GM19238 (cell line): Measurements from ENCODE around the gene AKR7A3.
"Not testable (repeated sequence)": the region's sequence is repeated elsewhere in the genome, so short reads cannot be mapped to it uniquely, and the experiment has no call there.

Source experiments
- DNase-seq: peaks from one replicate; pipeline ENCODE4 v3.0.0; 2011; ENCODE audit warnings: low spot score; ENCODE audit not compliant: insufficient read length

Gene AKR7A3

DNA sequence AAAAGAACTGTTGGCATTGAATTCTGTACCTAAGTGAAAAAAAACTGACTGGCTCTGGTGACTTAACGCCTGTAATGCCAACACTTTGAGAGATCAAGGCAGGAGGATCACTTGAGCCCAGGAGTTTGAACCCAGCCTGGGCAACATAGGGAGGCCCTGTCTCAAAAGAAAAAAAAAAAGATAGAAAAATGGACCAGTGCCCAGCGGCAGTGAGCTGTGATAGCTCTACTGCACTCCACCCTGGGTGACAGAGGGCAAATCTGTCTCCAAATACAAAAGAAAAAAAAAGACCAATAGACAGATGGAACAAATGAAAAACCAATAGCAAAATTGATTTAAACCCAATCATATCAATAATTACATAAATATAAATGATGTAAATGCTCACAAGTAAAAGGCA is 674 bp upstream of the AKR7A3 start:
- no peak for DNase-seq

DNA sequence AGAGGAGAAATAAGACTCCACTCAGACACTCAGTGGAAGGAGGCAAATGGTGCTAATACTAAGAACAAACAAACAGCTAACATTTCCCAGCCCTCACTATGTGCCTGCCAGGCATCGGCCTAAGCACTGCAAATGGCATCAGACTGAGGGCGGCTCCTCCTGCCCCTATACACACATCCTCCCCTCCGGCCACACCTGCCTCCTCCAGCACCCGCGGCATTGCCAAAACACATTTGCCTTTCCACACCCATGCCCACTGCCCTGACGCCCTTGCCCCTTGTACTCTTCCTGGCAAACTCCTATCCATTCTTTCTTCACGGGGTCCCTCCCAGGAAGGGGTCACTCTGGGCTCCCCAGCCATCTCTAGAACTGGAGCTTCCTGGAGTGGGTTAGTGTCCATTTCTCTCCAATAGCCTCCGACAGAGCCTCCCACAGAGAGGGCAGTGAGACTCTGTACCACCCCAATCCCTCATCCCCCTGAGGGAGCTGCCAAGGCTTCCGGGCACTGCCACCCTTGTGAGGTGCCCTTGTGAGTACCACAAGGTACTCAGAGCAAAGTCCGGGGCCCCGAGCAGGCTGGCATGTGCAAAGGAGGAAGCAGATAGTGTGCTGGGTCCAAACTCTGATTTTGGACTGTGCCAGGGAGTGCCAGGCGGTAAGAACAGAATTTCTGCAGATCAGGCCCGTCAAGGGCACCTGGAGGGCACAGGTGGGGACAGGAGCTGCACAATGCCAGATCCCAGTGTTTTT is 959 bp downstream of the AKR7A3 start:
- no peak for DNase-seq

DNA sequence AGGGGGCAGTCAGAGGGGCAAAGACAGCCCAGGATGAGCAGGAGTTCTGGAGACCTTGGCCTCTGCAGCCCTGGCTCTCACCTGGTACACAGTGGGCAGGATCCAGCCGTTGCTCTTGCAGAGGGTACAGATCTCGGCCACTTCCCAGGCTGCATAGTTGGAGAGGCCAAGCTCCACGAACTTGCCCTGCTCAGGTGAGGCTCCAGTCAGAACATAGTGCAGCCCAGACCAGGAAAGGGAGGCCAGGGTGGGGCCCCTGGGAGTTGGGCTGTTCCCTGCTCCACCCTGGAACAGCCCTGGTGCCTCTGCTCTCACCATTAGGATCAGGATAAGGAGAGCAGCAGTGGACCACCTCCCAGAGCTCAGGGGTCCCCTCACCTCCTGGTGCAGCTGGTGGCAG is 2.8 kb downstream of the AKR7A3 start:
- DNase-seq = not testable (repeated sequence)

DNA sequence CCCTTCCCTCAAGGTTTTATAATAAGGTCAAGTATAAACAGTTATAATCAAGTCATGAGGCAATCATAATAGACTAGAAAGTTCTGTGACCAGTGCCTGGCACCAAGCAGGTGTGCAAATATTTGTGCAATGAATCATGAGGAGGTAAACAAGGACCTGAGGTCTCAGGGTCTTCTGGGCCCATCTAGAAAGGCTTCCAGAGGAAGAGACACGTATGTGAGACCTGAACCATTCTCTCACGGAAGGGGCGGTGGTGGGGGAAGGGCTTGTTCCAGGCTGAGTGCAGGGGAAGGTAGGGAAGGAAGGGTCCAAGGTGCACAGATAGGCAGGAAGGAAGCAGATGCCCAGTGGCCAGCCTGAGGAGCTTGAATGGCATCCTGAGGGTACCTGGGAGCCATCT is 3.2 kb downstream of the AKR7A3 start:
- not testable (repeated sequence) for DNase-seq

DNA sequence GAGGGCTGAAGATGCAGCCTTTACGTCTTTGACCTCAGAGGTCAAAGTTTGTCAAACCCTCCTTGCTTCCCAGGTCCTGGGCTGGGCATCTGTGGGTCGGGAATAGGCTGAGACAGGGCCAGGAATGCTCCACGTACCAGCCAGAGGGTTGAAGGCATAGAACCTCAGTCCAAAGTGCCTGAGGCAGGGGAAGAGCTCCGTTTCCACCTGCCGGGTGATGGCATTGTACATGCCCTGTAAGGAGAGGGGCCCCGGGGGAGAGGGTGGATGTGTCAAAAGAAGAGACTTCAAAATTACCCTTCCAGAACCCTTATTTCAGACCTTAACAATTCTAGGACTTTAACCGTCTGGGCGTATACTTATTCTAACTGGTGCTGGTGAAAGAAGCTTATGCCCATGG is 3.7 kb downstream of the AKR7A3 start:
- DNase-seq = no peak

DNA sequence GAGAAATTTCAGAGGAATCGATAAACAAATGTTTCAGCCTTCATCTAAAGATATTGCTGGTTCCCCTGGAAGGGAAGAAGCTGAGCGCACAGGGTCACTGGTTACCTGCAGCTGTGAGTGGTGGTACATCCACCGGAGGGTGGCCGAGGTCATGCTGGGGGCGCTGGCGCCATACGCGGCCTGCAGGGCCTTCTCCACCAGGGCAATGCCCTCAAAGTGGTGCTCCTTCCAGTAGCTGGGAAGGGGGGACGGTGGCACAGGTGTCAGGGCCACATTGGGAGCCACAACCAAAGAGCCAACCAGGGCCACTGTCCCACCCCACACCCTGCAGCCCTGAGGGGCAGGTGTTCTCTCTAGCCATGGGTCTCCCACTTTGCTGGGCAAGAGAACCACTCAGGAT is 4.7 kb downstream of the AKR7A3 start:
- DNase-seq = no peak

DNA sequence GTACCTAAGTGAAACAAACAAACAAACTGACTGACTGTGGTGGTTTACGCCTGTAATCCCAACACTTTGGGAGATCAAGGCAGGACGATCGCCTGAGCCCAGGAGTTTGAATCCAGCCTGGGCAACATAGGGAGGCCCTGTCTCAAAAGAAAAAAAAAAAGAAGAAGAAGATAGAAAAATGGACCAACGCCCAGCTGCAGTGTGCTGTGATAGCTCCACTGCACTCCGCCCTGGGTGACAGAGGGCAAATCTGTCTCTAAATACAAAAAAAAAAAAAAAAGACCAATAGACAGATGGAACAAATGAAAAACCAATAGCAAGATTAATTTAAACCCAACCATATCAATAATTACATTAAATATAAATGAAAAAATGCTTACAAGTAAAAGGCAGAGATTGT is 13.9 kb downstream of the AKR7A3 start:
- DNase-seq = no peak

DNA sequence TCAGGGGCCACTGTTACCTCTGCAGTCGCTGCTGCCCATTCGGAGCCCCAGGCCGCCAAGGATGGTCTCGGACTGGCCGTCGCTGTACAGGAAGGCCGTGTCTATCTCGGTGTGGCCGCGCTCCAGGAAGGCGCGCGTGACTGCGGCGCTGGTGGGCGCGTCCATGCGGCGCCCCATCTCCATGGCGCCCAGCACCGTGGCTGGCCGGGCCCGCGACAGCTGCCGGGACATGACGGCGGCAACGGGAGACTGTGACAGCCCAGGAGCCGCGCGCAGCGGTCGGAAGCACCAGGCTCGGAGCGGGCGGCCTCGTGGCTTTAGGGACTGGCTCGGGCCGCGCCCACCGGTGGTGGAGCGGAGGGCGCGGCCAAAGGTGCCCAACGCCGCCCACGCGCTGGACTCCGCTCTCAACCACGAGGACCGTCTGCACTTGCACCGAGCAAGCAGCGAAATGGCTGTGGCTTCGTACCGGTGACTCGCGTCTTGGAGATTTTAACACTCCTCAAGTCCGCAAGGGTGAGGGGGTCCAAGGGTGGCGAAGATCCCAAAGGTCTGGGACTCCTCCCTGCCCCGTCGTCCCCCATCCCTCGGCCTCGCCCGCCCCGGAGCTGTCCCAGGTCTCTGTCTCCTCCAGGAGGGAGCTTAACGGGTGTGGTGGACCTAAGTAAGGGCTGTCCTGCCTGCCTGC is 14.6 kb downstream of the AKR7A3 start:
- not testable (repeated sequence) for DNase-seq

DNA sequence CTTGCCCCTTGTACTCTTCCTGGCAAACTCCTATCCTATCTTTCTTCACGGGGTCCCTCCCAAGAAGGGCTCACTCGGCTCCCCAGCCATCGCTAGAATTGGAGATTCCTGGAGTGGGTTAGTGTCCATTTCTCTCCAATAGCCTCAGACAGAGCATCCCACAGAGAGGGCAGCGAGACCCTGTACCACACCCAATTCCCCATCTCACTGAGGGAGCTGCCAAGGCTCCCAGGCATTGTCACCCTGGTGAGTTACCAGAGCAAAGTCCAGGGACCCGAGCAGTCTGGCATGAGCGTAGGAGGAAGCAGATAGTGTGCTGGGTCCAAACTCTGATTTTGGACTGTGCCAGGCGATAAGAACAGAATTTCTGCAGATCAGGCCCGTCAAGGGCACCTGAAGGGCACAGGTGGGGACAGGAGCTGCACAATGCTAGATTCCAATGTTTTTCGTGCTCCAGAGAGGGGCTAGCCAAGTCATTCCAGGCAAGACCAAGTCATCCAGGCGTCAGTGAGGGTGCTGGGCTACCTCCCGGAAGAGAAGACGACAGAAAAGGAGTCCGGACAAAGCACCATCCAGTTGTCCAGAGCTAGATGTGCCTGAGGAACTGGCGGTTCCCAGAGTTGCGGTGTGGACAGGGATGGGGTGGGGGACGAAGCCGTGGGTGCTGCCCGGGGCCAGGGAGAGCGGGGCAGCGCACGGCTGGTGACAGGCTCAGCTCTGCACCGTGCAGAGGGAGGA is 15.3 kb downstream of the AKR7A3 start:
- DNase-seq = no peak

DNA sequence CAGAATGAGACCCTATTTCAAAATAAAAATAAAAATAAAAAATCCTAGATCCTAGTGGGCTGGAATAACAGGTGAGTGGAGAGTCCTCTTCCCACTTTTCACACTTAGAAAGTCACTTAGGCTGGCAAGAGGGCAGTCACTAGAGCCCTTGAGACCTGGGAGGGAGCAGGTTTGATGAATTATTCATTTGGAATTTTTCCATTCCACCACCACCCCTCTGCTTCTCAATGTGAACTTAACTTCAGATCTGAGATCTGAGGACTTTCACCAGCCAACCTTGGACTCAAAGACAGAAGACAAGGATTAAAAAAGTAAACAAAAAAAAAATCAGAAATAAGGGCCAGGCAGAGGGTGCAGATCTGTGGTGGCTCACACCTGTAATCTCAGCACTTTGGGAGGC is 16.5 kb downstream of the AKR7A3 start:
- DNase-seq = no peak

DNA sequence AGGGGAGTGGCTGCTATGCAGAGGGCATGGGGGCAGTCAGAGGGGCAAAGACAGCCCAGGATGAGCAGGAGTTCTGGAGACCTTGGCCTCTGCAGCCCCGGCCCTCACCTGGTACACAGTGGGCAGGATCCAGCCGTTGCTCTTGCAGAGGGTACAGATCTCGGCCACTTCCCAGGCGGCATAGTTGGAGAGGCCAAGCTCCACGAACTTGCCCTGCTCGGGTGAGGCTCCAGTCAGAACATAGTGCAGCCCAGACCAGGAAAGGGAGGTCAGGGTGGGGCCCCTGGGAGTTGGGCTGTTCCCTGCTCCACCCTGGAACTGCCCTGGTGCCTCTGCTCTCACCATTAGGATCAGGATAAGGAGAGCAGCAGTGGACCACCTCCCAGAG is 18.2 kb downstream of the AKR7A3 start:
- not testable (repeated sequence) for DNase-seq

DNA sequence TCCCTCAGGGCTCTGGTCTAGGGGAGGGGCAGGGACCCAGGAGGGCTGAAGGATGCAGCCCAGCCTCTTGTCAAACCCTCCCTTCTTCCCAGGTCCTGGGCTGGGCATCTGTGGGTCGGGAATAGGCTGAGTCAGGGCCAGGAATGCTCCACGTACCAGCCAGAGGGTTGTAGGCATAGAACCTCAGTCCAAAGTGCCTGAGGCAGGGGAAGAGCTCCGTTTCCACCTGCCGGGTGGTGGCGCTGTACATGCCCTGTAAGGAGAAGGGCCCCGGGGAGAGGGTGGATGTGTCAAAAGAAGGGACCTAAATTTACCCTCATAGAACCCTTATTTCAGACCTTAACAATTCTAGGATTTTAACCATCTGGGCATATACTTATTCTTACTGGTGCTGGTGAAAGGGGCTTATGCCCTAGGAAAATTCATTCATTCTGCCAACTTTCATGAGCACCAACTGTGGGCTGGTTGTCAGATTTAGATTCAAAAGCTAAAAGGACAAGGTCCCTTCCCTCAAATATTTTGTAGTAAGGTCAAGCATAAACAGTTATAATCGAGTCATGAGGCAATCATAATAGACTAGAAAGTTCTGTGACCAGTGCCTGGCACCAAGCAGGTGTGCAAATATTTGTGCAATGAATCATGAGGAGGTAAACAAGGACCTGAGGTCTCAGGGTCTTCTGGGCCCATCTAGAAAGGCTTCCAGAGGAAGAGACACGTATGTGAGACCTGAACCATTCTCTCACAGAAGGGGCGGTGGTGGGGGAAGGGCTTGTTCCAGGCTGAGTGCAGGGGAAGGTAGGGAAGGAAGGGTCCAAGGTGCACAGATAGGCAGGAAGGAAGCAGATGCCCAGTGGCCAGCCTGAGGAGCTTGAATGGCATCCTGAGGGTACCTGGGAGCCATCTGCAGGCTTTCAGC is 18.9 kb downstream of the AKR7A3 start:
- not testable (repeated sequence) for DNase-seq

DNA sequence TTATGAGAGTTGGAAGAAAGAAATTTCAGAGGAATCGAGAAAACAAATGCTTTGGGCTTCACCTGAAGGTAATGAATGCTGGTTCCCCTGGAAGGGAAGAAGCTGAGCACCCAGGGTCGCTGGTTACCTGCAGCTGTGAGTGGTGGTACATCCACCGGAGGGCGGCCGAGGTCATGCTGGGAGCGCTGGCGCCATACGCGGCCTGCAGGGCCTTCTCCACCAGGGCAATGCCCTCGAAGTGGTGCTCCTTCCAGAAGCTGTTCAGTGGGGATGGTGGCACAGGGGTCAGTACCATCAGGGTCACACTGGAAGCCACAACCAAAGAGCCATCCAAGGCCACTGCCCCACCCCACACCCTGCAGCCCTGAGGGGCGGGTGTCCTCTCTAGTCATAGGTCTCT is 20.1 kb downstream of the AKR7A3 start:
- no peak for DNase-seq

DNA sequence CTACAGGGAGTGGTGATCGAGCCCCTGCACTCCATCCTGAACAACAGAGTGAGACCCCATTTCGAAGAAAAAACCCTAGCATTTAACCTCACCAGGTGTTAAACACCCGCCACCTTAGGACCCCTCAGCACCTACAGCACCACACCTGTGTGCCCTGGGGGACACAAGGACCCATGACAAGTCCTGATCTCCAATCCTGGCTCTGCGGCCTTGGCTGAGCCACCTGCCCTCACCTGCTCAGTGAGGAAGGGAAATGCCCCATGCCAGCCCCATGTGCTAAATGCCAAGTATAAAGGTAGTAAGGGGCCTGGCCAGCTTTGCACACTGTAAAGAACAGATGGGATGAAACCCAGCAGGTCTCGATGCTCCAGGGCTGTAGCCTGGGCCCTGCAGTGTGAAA is 25.8 kb downstream of the AKR7A3 start:
- no peak for DNase-seq

DNA sequence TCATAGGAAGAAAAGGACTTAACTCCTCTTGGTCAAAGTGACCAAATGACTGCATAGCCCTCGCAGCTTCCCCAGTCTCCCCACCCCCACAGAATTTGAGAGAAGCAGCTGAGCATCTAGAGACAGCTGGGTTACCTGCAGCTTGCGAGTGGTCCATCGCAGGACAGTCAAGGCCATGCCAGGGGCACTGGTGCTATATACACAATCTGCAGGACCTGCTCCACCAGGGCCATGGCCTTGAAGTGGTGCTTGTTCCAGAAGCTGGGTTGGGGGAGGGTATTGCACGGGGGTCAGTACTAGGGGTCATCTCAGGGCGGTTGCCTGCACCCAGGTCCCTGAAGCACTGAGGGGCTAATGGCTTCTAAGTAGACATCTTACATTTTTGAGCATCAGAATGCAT is 26.5 kb downstream of the AKR7A3 start:
- DNase-seq = no peak

DNA sequence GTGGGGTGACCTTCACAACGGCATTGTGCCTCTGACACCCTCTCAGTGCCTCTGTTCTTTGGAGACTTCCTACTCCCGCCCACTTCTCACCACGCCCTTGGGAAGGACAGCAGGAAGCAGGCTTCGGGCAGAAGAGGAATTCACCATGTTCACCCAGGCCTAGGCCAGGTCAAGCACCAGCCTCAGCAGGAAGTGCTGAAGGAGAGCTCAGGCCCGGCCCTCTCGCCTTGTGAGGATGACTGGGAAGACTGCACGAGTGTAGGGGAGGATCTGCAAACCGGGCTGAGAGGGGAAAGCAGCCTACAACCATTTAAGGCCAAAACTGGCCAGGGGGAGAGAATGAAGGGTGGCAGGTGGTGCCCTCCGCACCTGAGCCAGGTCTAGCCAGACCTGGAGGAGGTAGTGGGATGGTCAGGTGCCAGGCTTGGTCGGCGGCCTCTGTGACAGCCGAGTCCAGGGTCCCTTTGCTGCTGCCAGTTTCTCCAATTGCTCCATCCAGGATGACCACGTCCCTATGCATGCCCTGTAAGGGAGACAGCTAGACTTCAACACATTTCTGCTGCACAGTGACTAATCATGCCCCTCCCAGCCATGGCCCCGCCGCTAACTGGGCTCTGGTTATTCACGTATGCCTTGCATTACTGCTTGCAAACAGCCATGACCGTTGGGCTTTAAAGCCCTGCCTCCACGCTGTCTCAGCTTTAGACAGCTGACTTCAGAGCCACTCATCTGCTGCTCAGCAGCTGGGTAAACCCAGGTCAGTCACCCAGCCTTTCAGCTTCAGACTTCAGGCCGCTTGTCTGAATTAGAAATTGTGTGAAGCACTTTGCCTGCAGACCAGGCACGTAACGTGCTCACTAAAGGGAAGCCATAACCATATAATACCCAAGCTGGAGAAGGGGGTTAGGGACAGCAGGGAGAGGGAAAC is 28.1 kb downstream of the AKR7A3 start:
- no peak for DNase-seq

DNA sequence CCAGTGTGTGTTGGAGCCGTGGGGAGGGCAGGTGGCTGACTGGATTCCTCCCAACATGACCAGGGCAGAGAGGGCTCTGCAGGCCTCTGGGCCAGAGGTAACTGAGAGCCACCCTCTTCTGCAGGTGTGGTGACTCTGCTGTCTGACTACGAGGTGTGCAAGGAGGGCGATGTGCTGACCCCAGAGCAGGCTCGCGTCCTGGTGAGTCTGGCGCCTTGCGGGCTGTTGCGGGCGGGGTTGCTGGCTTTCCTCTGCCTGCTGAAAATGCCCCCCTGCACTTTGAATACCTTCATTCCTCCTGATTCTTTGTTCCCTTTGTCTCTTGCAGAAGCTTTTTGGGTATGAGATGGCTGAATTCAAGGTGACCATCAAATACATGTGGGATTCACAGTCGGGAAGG is 30.2 kb downstream of the AKR7A3 start:
- DNase-seq = no peak

DNA sequence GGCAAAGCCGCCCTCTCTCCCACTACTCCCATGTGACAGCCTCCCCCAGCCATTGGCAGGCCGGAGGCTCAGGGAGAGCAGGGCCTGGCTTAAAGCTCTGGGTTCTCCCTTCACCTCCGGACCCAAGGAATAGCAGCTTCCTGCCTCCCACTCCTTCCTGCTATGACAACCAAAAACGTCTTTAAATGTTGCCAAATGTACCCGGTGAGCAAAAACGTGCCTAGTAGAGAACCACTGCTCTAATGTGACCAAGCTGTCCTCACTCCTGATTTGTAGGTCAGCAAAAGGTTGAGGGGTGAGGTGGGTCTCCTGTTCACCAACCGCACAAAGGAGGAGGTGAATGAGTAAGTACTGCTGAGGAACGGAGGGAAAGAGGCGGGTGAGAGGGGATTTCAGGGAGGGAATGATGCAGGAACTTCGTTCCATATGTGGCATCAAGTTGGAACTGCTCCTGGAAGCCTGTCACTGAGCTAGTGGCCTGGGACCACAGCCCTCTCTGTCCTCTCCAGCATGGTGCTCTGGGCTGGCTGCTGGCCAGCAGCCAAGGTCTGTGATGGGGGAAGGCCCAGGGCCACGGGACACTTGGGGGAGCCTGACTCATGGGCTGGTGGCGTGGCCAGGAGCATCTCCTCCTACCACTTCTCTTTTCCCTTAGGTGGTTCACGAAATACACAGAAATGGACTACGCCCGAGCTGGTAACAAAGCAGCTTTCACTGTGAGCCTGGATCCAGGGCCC is 31.2 kb downstream of the AKR7A3 start:
- no peak for DNase-seq

DNA sequence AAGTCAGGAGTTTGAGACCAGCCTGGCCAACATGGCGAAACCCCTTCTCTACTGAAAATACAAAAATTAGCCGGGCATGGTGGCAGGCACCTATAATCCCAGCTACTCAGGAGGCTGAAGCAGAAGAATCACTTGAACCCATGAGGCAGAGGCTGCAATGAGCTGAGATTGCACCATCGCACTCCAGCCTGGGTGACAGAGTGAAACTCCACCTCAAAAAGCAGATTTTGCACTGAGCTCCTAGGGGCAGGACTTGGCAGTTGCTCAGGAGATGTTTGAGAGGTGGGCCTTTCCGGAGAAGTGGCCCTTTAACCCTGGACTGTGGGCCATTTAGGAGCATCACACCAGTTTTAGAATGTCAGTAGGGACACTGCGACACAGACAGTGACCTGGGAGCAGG is 32.3 kb downstream of the AKR7A3 start:
- DNase-seq = not testable (repeated sequence)

DNA sequence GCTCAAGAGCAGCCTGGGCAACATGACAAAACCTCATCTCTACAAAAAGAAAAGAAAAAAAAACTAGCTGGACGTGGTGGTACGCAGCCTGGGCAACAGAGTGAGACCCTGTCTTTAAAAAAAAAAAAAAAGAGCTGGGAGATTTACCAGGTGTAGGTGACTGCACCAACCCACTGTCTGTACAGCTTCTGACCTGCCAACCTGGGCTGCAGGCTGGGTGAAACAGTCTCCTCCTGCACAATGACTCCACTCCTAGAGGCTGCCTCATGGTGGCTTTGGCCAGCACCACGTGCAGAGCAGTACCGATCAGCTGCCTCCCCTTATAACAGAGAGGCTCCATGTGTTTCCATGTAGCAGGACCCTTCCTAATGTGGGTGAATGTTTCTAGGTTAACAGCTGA is 33.3 kb downstream of the AKR7A3 start:
- DNase-seq = no peak
